HEK293 (cell line): Measurements from ENCODE around the gene NLGN1.

Experiments
- CTCF ChIA-PET: fragments of 350-600 bp; formaldehyde crosslinking; extraction: SDS; loops from one replicate; lab custom pipeline; 2021; ENCODE audit warnings: antibody characterized with exemption; lab: Yijun Ruan, JAX
- POLR2A ChIA-PET: fragments of 300-600 bp; formaldehyde crosslinking; extraction: SDS; loops from one replicate; lab custom pipeline; 2020; ENCODE audit warnings: antibody characterized with exemption, inconsistent platforms; lab: Yijun Ruan, JAX
- H3K27ac ChIP-seq: fragments of 200-500 bp; sonication (Bioruptor generic); 2 replicates; pipeline ENCODE4 v1.5.1; 2014; ENCODE audit warnings: low read depth, low read length, control low read depth, inconsistent platforms; ENCODE audit errors: extremely low read depth
- H3K36me3 ChIP-seq, 2 experiments: fragments of 200-500 bp in 1 of 2; sonication (Bioruptor generic) in 1 of 2; 1 replicate in 1 of 2; 2 replicates in 1 of 2; pipeline ENCODE4 v1.5.1; 2014 to 2017; ENCODE audit warnings: inconsistent platforms in 2 of 2, low read length in 2 of 2; ENCODE audit not compliant: control insufficient read depth in 2 of 2, insufficient read depth in 1 of 2
- H3K4me1 ChIP-seq: fragments of 200-500 bp; sonication (Bioruptor generic); 2 replicates; pipeline ENCODE4 v1.5.1; 2014; ENCODE audit warnings: mild to moderate bottlenecking, low read length, inconsistent platforms; ENCODE audit not compliant: control insufficient read depth, insufficient read depth
- H3K4me3 ChIP-seq: 2 replicates; pipeline ENCODE4 v1.5.1; 2011; ENCODE audit warnings: low read depth, mild to moderate bottlenecking, control low read depth, low read length, moderate library complexity
- H3K9me3 ChIP-seq: fragments of 200-500 bp; sonication (Bioruptor generic); 2 replicates; pipeline ENCODE4 v1.5.1; 2014; ENCODE audit warnings: low read depth, low read length, inconsistent platforms; ENCODE audit not compliant: control insufficient read depth, insufficient read depth
- EGR2 ChIP-seq: fragments of 450-650 bp; formaldehyde crosslinking; IDR thresholded peaks from 2 replicates; pipeline ENCODE4 v1.5.1; 2016; ENCODE audit warnings: low read depth, missing biosample characterization, missing genetic modification characterization
- KLF1 ChIP-seq: fragments of 450-650 bp; formaldehyde crosslinking; IDR thresholded peaks from 2 replicates; pipeline ENCODE4 v1.5.1; 2016; ENCODE audit warnings: missing biosample characterization, missing genetic modification characterization
- KLF10 ChIP-seq: fragments of 450-650 bp; IDR thresholded peaks from 2 replicates; pipeline ENCODE4 v1.5.1; 2018; ENCODE audit warnings: missing biosample characterization, mild to moderate bottlenecking, missing genetic modification characterization
- MYNN ChIP-seq: fragments of 450-650 bp; formaldehyde crosslinking; IDR thresholded peaks from 2 replicates; pipeline ENCODE4 v1.5.1; 2016; ENCODE audit warnings: missing biosample characterization, missing genetic modification characterization, borderline replicate concordance
- SALL2 ChIP-seq: fragments of 450-650 bp; formaldehyde crosslinking; IDR thresholded peaks from 2 replicates; pipeline ENCODE4 v1.5.0; 2017; ENCODE audit warnings: missing biosample characterization, mild to moderate bottlenecking, missing genetic modification characterization, borderline replicate concordance
- SCRT1 ChIP-seq: fragments of 450-650 bp; formaldehyde crosslinking; IDR thresholded peaks from 2 replicates; pipeline ENCODE4 v1.5.1; 2016; ENCODE audit warnings: missing biosample characterization, missing genetic modification characterization, borderline replicate concordance
- SETDB1 ChIP-seq: IDR thresholded peaks from one replicate; pipeline ENCODE4 v1.6.1; 2017; ENCODE audit warnings: mild to moderate bottlenecking, low read length, moderate library complexity, mixed read lengths; ENCODE audit not compliant: insufficient read length
- TCF7L2 ChIP-seq: IDR thresholded peaks from 2 replicates; pipeline ENCODE4 v1.6.1; 2011; ENCODE audit warnings: low read depth, mild to moderate bottlenecking, inconsistent platforms, low read length, moderate library complexity, borderline replicate concordance
- TRIM28 ChIP-seq: IDR thresholded peaks from 2 replicates; pipeline ENCODE4 v1.6.1; 2011; ENCODE audit warnings: low read length, control low read depth, borderline replicate concordance
- ZBTB10 ChIP-seq: fragments of 450-650 bp; formaldehyde crosslinking; IDR thresholded peaks from 2 replicates; pipeline ENCODE4 v1.5.1; 2016; ENCODE audit warnings: missing biosample characterization, missing genetic modification characterization
- ZBTB48 ChIP-seq: fragments of 450-650 bp; formaldehyde crosslinking; IDR thresholded peaks from 2 replicates; pipeline ENCODE4 v1.5.1; 2016; ENCODE audit warnings: missing biosample characterization, missing genetic modification characterization
- ZBTB7A ChIP-seq: fragments of 450-650 bp; formaldehyde crosslinking; IDR thresholded peaks from 2 replicates; pipeline ENCODE4 v1.5.1; 2016; ENCODE audit warnings: low read depth, missing biosample characterization, missing genetic modification characterization
- ZFHX2 ChIP-seq: fragments of 450-650 bp; formaldehyde crosslinking; conservative IDR thresholded peaks from 2 replicates; pipeline ENCODE4 v1.5.1; 2016; ENCODE audit warnings: missing biosample characterization, missing genetic modification characterization
- ZFP37 ChIP-seq: fragments of 450-650 bp; formaldehyde crosslinking; IDR thresholded peaks from 2 replicates; pipeline ENCODE4 v1.5.1; 2016; ENCODE audit warnings: missing biosample characterization, missing genetic modification characterization
- ZNF121 ChIP-seq: fragments of 450-650 bp; formaldehyde crosslinking; IDR thresholded peaks from 2 replicates; pipeline ENCODE4 v1.5.1; 2016; ENCODE audit warnings: missing biosample characterization, missing genetic modification characterization
- ZNF133 ChIP-seq: fragments of 450-650 bp; formaldehyde crosslinking; IDR thresholded peaks from 2 replicates; pipeline ENCODE4 v1.5.1; 2016; ENCODE audit warnings: missing biosample characterization, missing genetic modification characterization
- ZNF155 ChIP-seq: fragments of 450-650 bp; formaldehyde crosslinking; IDR thresholded peaks from 2 replicates; pipeline ENCODE4 v1.5.1; 2016; ENCODE audit warnings: missing biosample characterization, missing genetic modification characterization
- ZNF184 ChIP-seq: fragments of 450-650 bp; IDR thresholded peaks from 2 replicates; pipeline ENCODE4 v1.5.1; 2018; ENCODE audit warnings: missing biosample characterization, mild to moderate bottlenecking, missing genetic modification characterization
- ZNF362 ChIP-seq: fragments of 450-650 bp; formaldehyde crosslinking; IDR thresholded peaks from 2 replicates; pipeline ENCODE4 v1.5.1; 2016; ENCODE audit warnings: missing biosample characterization, missing genetic modification characterization
- ZNF404 ChIP-seq: fragments of 450-650 bp; formaldehyde crosslinking; IDR thresholded peaks from 2 replicates; pipeline ENCODE4 v1.5.1; 2017; ENCODE audit warnings: missing biosample characterization, missing genetic modification characterization
- ZNF48 ChIP-seq: fragments of 450-650 bp; formaldehyde crosslinking; IDR thresholded peaks from 2 replicates; pipeline ENCODE4 v1.5.1; 2016; ENCODE audit warnings: missing biosample characterization, missing genetic modification characterization
- ZNF521 ChIP-seq: fragments of 450-650 bp; formaldehyde crosslinking; IDR thresholded peaks from 2 replicates; pipeline ENCODE4 v1.5.1; 2017; ENCODE audit warnings: missing biosample characterization, mild to moderate bottlenecking, missing genetic modification characterization
- ZNF560 ChIP-seq: fragments of 450-650 bp; formaldehyde crosslinking; IDR thresholded peaks from 2 replicates; pipeline ENCODE4 v1.5.1; 2017; ENCODE audit warnings: missing biosample characterization, missing genetic modification characterization, borderline replicate concordance
- ZNF624 ChIP-seq: fragments of 450-650 bp; formaldehyde crosslinking; IDR thresholded peaks from 2 replicates; pipeline ENCODE4 v1.5.1; 2017; ENCODE audit warnings: missing biosample characterization, missing genetic modification characterization
- ZNF76 ChIP-seq: fragments of 450-650 bp; formaldehyde crosslinking; IDR thresholded peaks from 2 replicates; pipeline ENCODE4; 2016; ENCODE audit warnings: low read depth, missing biosample characterization, missing genetic modification characterization, borderline replicate concordance
- ZNF791 ChIP-seq: fragments of 450-650 bp; formaldehyde crosslinking; IDR thresholded peaks from 2 replicates; pipeline ENCODE4 v1.5.1; 2016; ENCODE audit warnings: missing biosample characterization, missing genetic modification characterization
- ZSCAN30 ChIP-seq: fragments of 450-650 bp; IDR thresholded peaks from 2 replicates; pipeline ENCODE4 v1.5.1; 2018; ENCODE audit warnings: missing biosample characterization, mild to moderate bottlenecking, missing genetic modification characterization, moderate library complexity
- TF ChIP-seq, protein P1 (sequence below): fragments of 450-650 bp; formaldehyde crosslinking; IDR thresholded peaks from 2 replicates; pipeline ENCODE4 v1.5.1; 2016; ENCODE audit warnings: missing biosample characterization, missing genetic modification characterization
- TF ChIP-seq, protein P2 (sequence below): fragments of 450-650 bp; formaldehyde crosslinking; IDR thresholded peaks from 2 replicates; pipeline ENCODE4; 2016; ENCODE audit warnings: missing biosample characterization, missing genetic modification characterization
- TF ChIP-seq, protein P3 (sequence below): fragments of 450-650 bp; IDR thresholded peaks from 2 replicates; pipeline ENCODE4 v1.5.1; 2018; ENCODE audit warnings: missing biosample characterization, mild to moderate bottlenecking, missing genetic modification characterization

Gene NLGN1

DNA sequence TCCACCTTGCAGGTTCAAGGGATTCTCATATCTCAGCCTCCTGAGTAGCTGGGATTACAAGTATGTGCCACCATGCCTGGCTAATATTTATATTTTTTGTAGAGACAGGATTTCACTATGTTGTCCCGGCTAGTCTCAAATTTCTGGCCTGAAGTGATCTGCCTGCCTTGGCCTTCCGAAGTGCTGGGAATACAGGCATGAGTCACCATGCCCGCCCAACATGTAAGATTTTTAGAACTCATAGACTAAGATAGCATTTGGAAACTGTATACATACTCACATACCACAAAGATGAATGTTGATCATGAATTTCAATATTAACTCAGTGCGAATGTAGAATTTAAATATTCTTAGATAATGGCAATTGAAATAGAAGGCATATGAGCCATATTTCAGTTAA, 718.9 kb downstream of the NLGN1 start:
- POLR2A ChIA-PET: no interaction called here
- H3K27ac ChIP-seq: no peak overlapping the region

DNA sequence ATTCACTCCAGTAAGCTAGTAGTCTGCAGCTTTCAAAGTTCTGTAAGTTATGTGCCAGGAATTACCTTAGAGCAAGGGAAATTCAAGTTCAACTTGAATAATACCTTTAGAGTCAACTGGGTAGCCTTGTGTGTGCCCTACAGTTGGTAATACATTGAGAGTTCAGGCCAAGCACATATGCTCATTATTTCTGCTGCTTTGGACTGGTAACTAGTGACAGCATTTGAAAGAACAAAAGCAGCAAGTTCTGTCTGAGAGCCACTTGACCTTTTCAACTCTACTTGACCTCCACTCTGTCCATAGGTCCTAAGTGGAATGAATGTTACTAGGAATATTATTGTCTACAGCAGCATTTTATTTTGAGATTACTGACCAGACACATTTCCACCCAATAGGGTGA, 723.5 kb downstream of the NLGN1 start:
- TF ChIP-seq EGR2 (tag by site-specific recombination): no peak
- no peak for TF ChIP-seq SALL2 (tag by site-specific recombination)
- TF ChIP-seq ZNF404: no peak
- no peak for TF ChIP-seq ZNF184 (tag by site-specific recombination)
- TF ChIP-seq ZBTB10 (tag by site-specific recombination): no peak
- no peak for TF ChIP-seq TCF7L2
- TF ChIP-seq KLF10: no peak
- TF ChIP-seq SETDB1: no peak
- TF ChIP-seq SCRT1 (tag by site-specific recombination): no peak
- TF ChIP-seq, protein P1, sequence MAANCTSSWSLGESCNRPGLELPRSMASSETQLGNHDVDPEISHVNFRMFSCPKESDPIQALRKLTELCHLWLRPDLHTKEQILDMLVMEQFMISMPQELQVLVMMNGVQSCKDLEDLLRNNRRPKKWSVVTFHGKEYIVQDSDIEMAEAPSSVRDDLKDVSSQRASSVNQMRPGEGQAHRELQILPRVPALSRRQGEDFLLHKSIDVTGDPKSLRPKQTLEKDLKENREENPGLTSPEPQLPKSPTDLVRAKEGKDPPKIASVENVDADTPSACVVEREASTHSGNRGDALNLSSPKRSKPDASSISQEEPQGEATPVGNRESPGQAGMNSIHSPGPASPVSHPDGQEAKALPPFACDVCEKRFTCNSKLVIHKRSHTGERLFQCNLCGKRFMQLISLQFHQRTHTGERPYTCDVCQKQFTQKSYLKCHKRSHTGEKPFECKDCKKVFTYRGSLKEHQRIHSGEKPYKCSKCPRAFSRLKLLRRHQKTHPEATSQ: no peak
- no peak for TF ChIP-seq ZNF155 (tag by site-specific recombination)
- TF ChIP-seq ZNF362 (tag by site-specific recombination): no peak
- TF ChIP-seq ZSCAN30 (tag by site-specific recombination): no peak
- no peak for TF ChIP-seq ZNF791 (tag by site-specific recombination)
- TF ChIP-seq ZFP37 (tag by site-specific recombination): no peak
- H3K4me1 ChIP-seq: no peaks in the 10 kb centered on the region
- no peaks in the 10 kb centered on the region for H3K9me3 ChIP-seq
- ChIA-PET CTCF (interaction anchor here (0.6 to 0.7 kb wide), 2 partner anchors 901 to 1357 kb away, joined by 3 read pairs; no protein-coding TSS in a partner anchor), POLR2A (no interaction called here)
- no peaks in the 10 kb centered on the region for H3K36me3 ChIP-seq
- no peak overlapping the region for H3K4me3 ChIP-seq
- no peak overlapping the region for H3K27ac ChIP-seq

More for the DNA sequence above, 718.9 kb downstream of the NLGN1 start:
- no peaks in the 10 kb centered on the region for H3K4me1 ChIP-seq
- TF ChIP-seq ZBTB7A (tag by site-specific recombination): no peak
- no peak for TF ChIP-seq ZNF133 (tag by site-specific recombination)
- TF ChIP-seq MYNN (tag by site-specific recombination): no peak
- TF ChIP-seq, protein P2, sequence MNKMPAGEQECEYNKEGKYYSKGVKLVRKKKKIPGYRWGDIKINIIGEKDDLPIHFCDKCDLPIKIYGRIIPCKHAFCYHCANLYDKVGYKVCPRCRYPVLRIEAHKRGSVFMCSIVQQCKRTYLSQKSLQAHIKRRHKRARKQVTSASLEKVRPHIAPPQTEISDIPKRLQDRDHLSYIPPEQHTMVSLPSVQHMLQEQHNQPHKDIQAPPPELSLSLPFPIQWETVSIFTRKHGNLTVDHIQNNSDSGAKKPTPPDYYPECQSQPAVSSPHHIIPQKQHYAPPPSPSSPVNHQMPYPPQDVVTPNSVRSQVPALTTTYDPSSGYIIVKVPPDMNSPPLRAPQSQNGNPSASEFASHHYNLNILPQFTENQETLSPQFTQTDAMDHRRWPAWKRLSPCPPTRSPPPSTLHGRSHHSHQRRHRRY (tag by site-specific recombination): no peak
- TF ChIP-seq, protein P3, sequence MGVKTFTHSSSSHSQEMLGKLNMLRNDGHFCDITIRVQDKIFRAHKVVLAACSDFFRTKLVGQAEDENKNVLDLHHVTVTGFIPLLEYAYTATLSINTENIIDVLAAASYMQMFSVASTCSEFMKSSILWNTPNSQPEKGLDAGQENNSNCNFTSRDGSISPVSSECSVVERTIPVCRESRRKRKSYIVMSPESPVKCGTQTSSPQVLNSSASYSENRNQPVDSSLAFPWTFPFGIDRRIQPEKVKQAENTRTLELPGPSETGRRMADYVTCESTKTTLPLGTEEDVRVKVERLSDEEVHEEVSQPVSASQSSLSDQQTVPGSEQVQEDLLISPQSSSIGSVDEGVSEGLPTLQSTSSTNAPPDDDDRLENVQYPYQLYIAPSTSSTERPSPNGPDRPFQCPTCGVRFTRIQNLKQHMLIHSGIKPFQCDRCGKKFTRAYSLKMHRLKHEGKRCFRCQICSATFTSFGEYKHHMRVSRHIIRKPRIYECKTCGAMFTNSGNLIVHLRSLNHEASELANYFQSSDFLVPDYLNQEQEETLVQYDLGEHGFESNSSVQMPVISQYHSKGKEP: no peak
- no peak for TF ChIP-seq ZNF624 (tag by site-specific recombination)
- TF ChIP-seq ZNF560 (tag by site-specific recombination): no peak
- no peak for TF ChIP-seq ZFHX2 (tag by site-specific recombination)
- TF ChIP-seq ZNF521 (tag by site-specific recombination): no peak
- TF ChIP-seq ZNF121 (tag by site-specific recombination): no peak
- no peak for TF ChIP-seq ZBTB48 (tag by site-specific recombination)
- no peak for TF ChIP-seq ZNF48 (tag by site-specific recombination)
- no peak for TF ChIP-seq KLF1 (tag by site-specific recombination)
- TF ChIP-seq TRIM28: no peak
- no peak for TF ChIP-seq ZNF76 (tag by site-specific recombination)
- no peak overlapping the region for H3K4me3 ChIP-seq
- no peaks in the 10 kb centered on the region for H3K36me3 ChIP-seq
- H3K9me3 ChIP-seq: no peaks in the 10 kb centered on the region
- CTCF ChIA-PET: no interaction called here
